Measurements from ENCODE around the gene ARHGAP15.

The ARHGAP15 gene

GRCh38 chr2:143600116-143600515, 470.9 kb downstream of the ARHGAP15 start:
- Histone ChIP-seq H3F3A (ENCODE audit: insufficient read depth, low read length) (no peaks in the 10 kb centered on the region), H3K27me3 (replicated peaks; ENCODE audit: insufficient read depth, low read length) (no peaks in the 10 kb centered on the region), H2AFZ (ENCODE audit: low read length) (no peak overlapping the region), H3K4me3 (ENCODE audit: low read length) (no peak overlapping the region), H3K79me2 (ENCODE audit: low read length) (no peaks in the 10 kb centered on the region), H3K36me3 (replicated peaks; ENCODE audit: insufficient read depth, low read length) (no peaks in the 10 kb centered on the region), H3K27ac (ENCODE audit: low read length) (no peak overlapping the region), H3K9me2 (replicated peaks; ENCODE audit: insufficient read depth, low read length) (no peaks in the 10 kb centered on the region), H4K20me1 (ENCODE audit: insufficient read depth, low read length) (no peaks in the 10 kb centered on the region), H3K9ac (ENCODE audit: low read length) (no peak overlapping the region), H3K4me1 (ENCODE audit: low read length) (no peaks in the 10 kb centered on the region), H3K9me3 (replicated peaks; ENCODE audit: insufficient read depth, low read length) (no peaks in the 10 kb centered on the region), H3K4me2 (ENCODE audit: low read depth, low read length) (no peak overlapping the region)
- no peak for DNase-seq
- TF ChIP-seq EZH2 (optimal IDR thresholded peaks at IDR 0.05; ENCODE audit: low read depth, low read length) (no peak), EZH2phosphoT487 (IDR thresholded peaks at IDR 0.05; ENCODE audit: low read length) (no peak), CTCF (IDR thresholded peaks at IDR 0.05; ENCODE audit: low read length) (no peak)

- H3K79me2 ChIP-seq (ENCODE audit: low read length) = no peaks in the 10 kb centered on the region
- no peak overlapping the region for H2AFZ ChIP-seq (ENCODE audit: low read length)
- no peaks in the 10 kb centered on the region for H3K36me3 ChIP-seq (replicated peaks; ENCODE audit: insufficient read depth, low read length)
- no peaks in the 10 kb centered on the region for H3K27me3 ChIP-seq (replicated peaks; ENCODE audit: insufficient read depth, low read length)
- TF ChIP-seq EZH2 (optimal IDR thresholded peaks at IDR 0.05; ENCODE audit: low read depth, low read length) (no peak), EZH2phosphoT487 (IDR thresholded peaks at IDR 0.05; ENCODE audit: low read length) (no peak), CTCF (IDR thresholded peaks at IDR 0.05; ENCODE audit: low read length) (no peak)
- H4K20me1 ChIP-seq (ENCODE audit: insufficient read depth, low read length) = no peaks in the 10 kb centered on the region
- no peak overlapping the region for H3K27ac ChIP-seq (ENCODE audit: low read length)
- no peaks in the 10 kb centered on the region for H3K9me2 ChIP-seq (replicated peaks; ENCODE audit: insufficient read depth, low read length)
- no peak overlapping the region for H3K9ac ChIP-seq (ENCODE audit: low read length)
- no peak overlapping the region for H3K4me2 ChIP-seq (ENCODE audit: low read depth, low read length)
- H3F3A ChIP-seq (ENCODE audit: insufficient read depth, low read length) = no peaks in the 10 kb centered on the region
- no peaks in the 10 kb centered on the region for H3K4me1 ChIP-seq (ENCODE audit: low read length)
- no peaks in the 10 kb centered on the region for H3K9me3 ChIP-seq (replicated peaks; ENCODE audit: insufficient read depth, low read length)
- DNase-seq = no peak
- H3K4me3 ChIP-seq (ENCODE audit: low read length) = no peak overlapping the region
Measured at GRCh38 chr2:143601828-143602227, 472.6 kb downstream of the ARHGAP15 start.

- no peaks in the 10 kb centered on the region for H3K36me3 ChIP-seq (replicated peaks; ENCODE audit: insufficient read depth, low read length)
- no peaks in the 10 kb centered on the region for H4K20me1 ChIP-seq (ENCODE audit: insufficient read depth, low read length)
- no peak overlapping the region for H3K4me2 ChIP-seq (ENCODE audit: low read depth, low read length)
- no peaks in the 10 kb centered on the region for H3F3A ChIP-seq (ENCODE audit: insufficient read depth, low read length)
- no peaks in the 10 kb centered on the region for H3K79me2 ChIP-seq (ENCODE audit: low read length)
- no peaks in the 10 kb centered on the region for H3K27me3 ChIP-seq (replicated peaks; ENCODE audit: insufficient read depth, low read length)
- H3K9ac ChIP-seq (ENCODE audit: low read length) = no peak overlapping the region
- H3K9me3 ChIP-seq (replicated peaks; ENCODE audit: insufficient read depth, low read length) = no peaks in the 10 kb centered on the region
- TF ChIP-seq EZH2phosphoT487 (IDR thresholded peaks at IDR 0.05; ENCODE audit: low read length) = no peak
- no peak for TF ChIP-seq EZH2 (optimal IDR thresholded peaks at IDR 0.05; ENCODE audit: low read depth, low read length)
- no peak for TF ChIP-seq CTCF (IDR thresholded peaks at IDR 0.05; ENCODE audit: low read length)
- no peak overlapping the region for H3K27ac ChIP-seq (ENCODE audit: low read length)
- H3K4me3 ChIP-seq (ENCODE audit: low read length) = no peak overlapping the region
- DNase-seq = no peak
- H2AFZ ChIP-seq (ENCODE audit: low read length) = no peak overlapping the region
- no peaks in the 10 kb centered on the region for H3K9me2 ChIP-seq (replicated peaks; ENCODE audit: insufficient read depth, low read length)
- no peaks in the 10 kb centered on the region for H3K4me1 ChIP-seq (ENCODE audit: low read length)
Measured at GRCh38 chr2:143603035-143603655, 473.9 kb downstream of the ARHGAP15 start.

Measured in MM.1S (cell line).